Measurements from ENCODE around the gene ADARB2. TPM values are rescaled to one million over a fixed set of nuclear protein-coding genes. Genes with fewer than 3 reads are reported as not detected.

Gene ADARB2
- total and polyA plus RNA-seq, 2 experiments from 2014 or later, result 2.0 to 5.0 TPM

- H3K27me3 Mint-ChIP-seq (ENCODE audit: insufficient read depth, low read depth, poor library complexity), result peaks cover 13% of the 10 kb centered on the region
- Histone ChIP-seq H2AFZ (no peak overlapping the region), H3K4me1 (ENCODE audit: insufficient read depth) (no peaks in the 10 kb centered on the region), H3K27ac (ENCODE audit: low read depth) (no peak overlapping the region), H3K79me2 (replicated peaks; ENCODE audit: insufficient read depth) (no peaks in the 10 kb centered on the region), H3K9me2 (ENCODE audit: insufficient read depth) (no peaks in the 10 kb centered on the region), H3K27me3 (ENCODE audit: insufficient read depth) (no peaks in the 10 kb centered on the region), H3K36me3 (ENCODE audit: insufficient read depth) (no peaks in the 10 kb centered on the region), H3K4me3 (no peak overlapping the region), H4K20me1 (replicated peaks; ENCODE audit: insufficient read depth) (no peaks in the 10 kb centered on the region), H3K4me2 (no peak overlapping the region), H3F3A (replicated peaks; ENCODE audit: low read depth) (no peaks in the 10 kb centered on the region)
- no peak overlapping the region for H3K27ac Mint-ChIP-seq
- no peak overlapping the region for H3K4me3 Mint-ChIP-seq
- TF ChIP-seq POLR2AphosphoS5 (IDR thresholded peaks at IDR 0.05; ENCODE audit: low read depth) (no peak), ZNF462 (CRISPR knock-in tag; IDR thresholded peaks at IDR 0.05) (no peak), JUNB (IDR thresholded peaks at IDR 0.05; ENCODE audit: unreplicated experiment) (no peak), EZH2phosphoT487 (IDR thresholded peaks at IDR 0.05; ENCODE audit: unreplicated experiment) (no peak), STAT1 (IDR thresholded peaks at IDR 0.05; ENCODE audit: unreplicated experiment) (no peak), ZNF331 (CRISPR knock-in tag; IDR thresholded peaks at IDR 0.05; ENCODE audit: low read depth) (no peak), ETS1 (IDR thresholded peaks at IDR 0.05) (no peak), REST (IDR thresholded peaks at IDR 0.05; ENCODE audit: unreplicated experiment) (no peak), NANOG (IDR thresholded peaks at IDR 0.05; ENCODE audit: borderline replicate concordance) (no peak), ZNF114 (CRISPR knock-in tag; IDR thresholded peaks at IDR 0.05) (no peak), CTCF (conservative IDR thresholded peaks at IDR 0.05; ENCODE audit: low read depth in 2 of 2) (no peak), EZH2 (IDR thresholded peaks at IDR 0.05; ENCODE audit: low read depth, unreplicated experiment) (no peak), CREB1 (CRISPR knock-in tag; IDR thresholded peaks at IDR 0.05; ENCODE audit: low read depth) (no peak)
- no peaks in the 10 kb centered on the region for H3K9me3 Mint-ChIP-seq
- ATAC-seq (no peak), DNase-seq (ENCODE audit: low spot score) (no peak)
- H3K36me3 Mint-ChIP-seq (ENCODE audit: low read depth), result no peaks in the 10 kb centered on the region; the same call in 2 of the 3 replicates
- H3K4me1 Mint-ChIP-seq, result no peaks in the 10 kb centered on the region; the same call in 2 of the 3 replicates
These were observed 528.7 kb downstream of the ADARB2 start for GRCh38 chr10:1208366-1209311.
